OCI-LY7 (cell line): ENCODE data around the gene EFCAB11. TPM values are rescaled to one million over a fixed set of nuclear protein-coding genes. Genes with fewer than 3 reads are reported as not detected.

ENCODE experiments used
- BruUV-seq: library from RNA; stranded (reverse); fragments of 400-500 nt; replicated peaks from 2 replicates; lab custom pipeline; 2021; lab: Mats Ljungman, UMichigan
- CTCF ChIA-PET: fragments of 300-600 bp; sonication (Branson Sonifier 250); formaldehyde crosslinking; loops from one replicate; lab custom pipeline; 2022; ENCODE audit warnings: antibody characterized with exemption; ENCODE audit not compliant: unreplicated experiment; lab: Charles Lee
- POLR2A ChIA-PET: fragments of 300-600 bp; sonication (Branson Sonifier 250); formaldehyde crosslinking; loops from one replicate; lab custom pipeline; 2022; ENCODE audit warnings: antibody characterized with exemption; lab: Charles Lee
- DNase-seq: peaks from one replicate; pipeline ENCODE4 v3.0.0-alpha.2; 2015; ENCODE audit warnings: low spot score
- H2AFZ ChIP-seq: fragments of 200-600 bp; sonication (generic), shearing (Covaris generic); 2 replicates; pipeline ENCODE4 v1.6.1; 2014; ENCODE audit warnings: mild to moderate bottlenecking, antibody characterized with exemption, low read length, moderate library complexity
- H3K27ac ChIP-seq: fragments of 200-600 bp; sonication (generic); 2 replicates; pipeline ENCODE4 v1.5.1; 2014; ENCODE audit warnings: mixed run types, low read depth, mild to moderate bottlenecking, moderate library complexity, low read length, inconsistent platforms; ENCODE audit not compliant: poor library complexity, severe bottlenecking
- H3K36me3 ChIP-seq: fragments of 200-600 bp; sonication (generic); 2 replicates; pipeline ENCODE4 v1.6.1; 2014; ENCODE audit warnings: mild to moderate bottlenecking, antibody characterized with exemption, low read length, moderate library complexity, mixed read lengths; ENCODE audit not compliant: insufficient read depth
- H3K4me1 ChIP-seq: fragments of 200-600 bp; sonication (generic); 2 replicates; pipeline ENCODE4 v1.5.1; 2014; ENCODE audit warnings: mild to moderate bottlenecking, low read length; ENCODE audit not compliant: insufficient read depth, poor library complexity, severe bottlenecking
- H3K4me2 ChIP-seq: fragments of 200-600 bp; sonication (generic); 2 replicates; pipeline ENCODE4 v1.6.1; 2014; ENCODE audit warnings: mild to moderate bottlenecking, low read length
- H3K4me3 ChIP-seq: fragments of 200-600 bp; sonication (generic); 2 replicates; pipeline ENCODE4 v1.5.1; 2014; ENCODE audit warnings: mild to moderate bottlenecking, low read depth, low read length; ENCODE audit not compliant: poor library complexity, severe bottlenecking
- H3K79me2 ChIP-seq: fragments of 200-600 bp; sonication (generic); 2 replicates; pipeline ENCODE4 v1.6.1; 2016; ENCODE audit warnings: low read depth, mild to moderate bottlenecking, low read length, moderate library complexity, mixed read lengths; ENCODE audit not compliant: insufficient read depth
- H3K9me2 ChIP-seq: fragments of 200-600 bp; sonication (generic); 2 replicates; pipeline ENCODE4 v1.6.1; 2016; ENCODE audit warnings: mild to moderate bottlenecking, low read length, mixed read lengths; ENCODE audit not compliant: insufficient read depth
- H3K9me3 ChIP-seq: fragments of 200-600 bp; sonication (generic); 2 replicates; pipeline ENCODE4 v1.6.1; 2014; ENCODE audit warnings: mild to moderate bottlenecking, mixed run types, low read length, mixed read lengths
- H4K20me1 ChIP-seq: fragments of 200-600 bp; sonication (generic); 2 replicates; pipeline ENCODE4 v1.6.1; 2014; ENCODE audit warnings: mild to moderate bottlenecking, antibody characterized with exemption, low read length, moderate library complexity, mixed read lengths; ENCODE audit not compliant: insufficient read depth
- EZH2phosphoT487 ChIP-seq: fragments of 200-600 bp; sonication (generic); IDR thresholded peaks from 2 replicates; pipeline ENCODE4 v1.6.1; 2018; ENCODE audit warnings: low read depth, borderline replicate concordance, mild to moderate bottlenecking, mixed run types, antibody characterized with exemption, low read length, moderate library complexity, mixed read lengths
- intact Hi-C: fragments of 100-400 bp; cut with micrococcal nuclease; formaldehyde crosslinking; loops from one replicate; pipeline ENCODE4 v1.10.0; 2022; ENCODE audit not compliant: unreplicated experiment
- total RNA-seq, 2 experiments: library from RNA; depleted of rRNA in 1 of 2; stranded (reverse); fragments of >200 nt in 1 of 2; shearing (Covaris generic) in 1 of 2; gene quantifications; 2 replicates each; pipeline ENCODE4 v1.2.3, GENCODE V29; 2014 to 2022
- TF ChIP-seq, protein P1 (sequence below): fragments of 200-600 bp; sonication (generic); conservative IDR thresholded peaks from 2 replicates; pipeline ENCODE4 v1.5.1; 2014; ENCODE audit warnings: mild to moderate bottlenecking, antibody characterized with exemption, low read length, moderate library complexity, mixed read lengths

The EFCAB11 gene
- total RNA-seq, 2 experiments from 2014 or later = 9.3 to 29.5 TPM

DNA sequence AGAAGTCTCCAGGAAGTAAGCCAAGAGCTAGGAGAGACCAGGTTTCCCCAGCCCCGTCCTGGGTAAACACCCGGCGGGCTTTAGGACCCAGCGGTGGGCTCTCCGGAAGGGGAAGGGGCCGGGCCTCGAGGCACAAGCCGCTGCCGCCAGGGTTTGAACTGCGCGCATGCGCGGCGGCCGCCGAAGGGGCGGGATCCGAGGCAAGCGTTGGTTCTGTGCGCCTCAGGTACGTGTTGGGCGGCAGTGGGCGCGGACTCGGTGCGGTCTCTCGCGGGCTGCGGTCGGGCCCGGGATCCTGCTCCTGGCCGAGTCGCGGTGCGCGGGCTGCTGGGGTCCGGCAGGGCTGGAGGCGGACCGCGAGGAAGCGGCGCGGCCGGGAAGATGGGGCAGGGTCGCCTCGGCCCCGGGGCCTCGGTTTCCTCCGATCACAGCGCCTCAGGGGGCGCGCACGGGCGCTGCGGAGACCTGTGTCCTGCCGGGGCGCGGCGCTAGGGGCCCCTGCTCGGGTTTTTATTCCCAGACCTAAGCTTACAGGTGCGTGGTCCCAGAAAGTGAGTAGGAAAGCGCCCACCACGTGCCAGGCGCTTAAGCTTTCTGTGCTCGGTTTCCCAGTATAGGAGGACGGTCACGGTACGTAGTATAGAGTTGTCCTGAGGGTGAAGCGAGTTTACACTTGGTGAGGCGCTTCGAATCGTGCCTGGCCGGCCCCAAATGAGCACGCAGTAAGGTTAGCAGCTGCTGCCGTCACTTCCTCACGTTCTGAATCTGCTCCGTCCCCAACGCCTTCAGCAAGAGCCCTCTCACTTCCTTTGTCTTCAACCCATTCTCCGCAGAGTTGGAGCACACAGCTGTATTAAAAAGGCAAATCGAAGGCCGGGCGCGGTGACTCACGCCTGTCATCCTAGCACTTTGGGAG lies 1.5 kb upstream of the EFCAB11 start, which contains the start of gene TDP1:
TSS of gene TDP1 (plus strand) at position 183 of the 916 bp plus-strand sequence. CDS start 7,188 bp downstream, outside the sequence.
- peak within 1 kb of the TSS; percentile 92 for H2AFZ ChIP-seq
- peaks cover 47% of the 10 kb centered on the region for H3K36me3 ChIP-seq
- H3K4me1 ChIP-seq = peaks cover 26% of the 10 kb centered on the region
- CTCF ChIA-PET = no interaction called here
- no TSS peak for BruUV-seq
- H3K9me2 ChIP-seq = no peaks in the 10 kb centered on the region
- H3K79me2 ChIP-seq = peaks cover 37% of the 10 kb centered on the region
- peaks cover 20% of the 10 kb centered on the region for H3K9me3 ChIP-seq
- TF ChIP-seq, protein P1, sequence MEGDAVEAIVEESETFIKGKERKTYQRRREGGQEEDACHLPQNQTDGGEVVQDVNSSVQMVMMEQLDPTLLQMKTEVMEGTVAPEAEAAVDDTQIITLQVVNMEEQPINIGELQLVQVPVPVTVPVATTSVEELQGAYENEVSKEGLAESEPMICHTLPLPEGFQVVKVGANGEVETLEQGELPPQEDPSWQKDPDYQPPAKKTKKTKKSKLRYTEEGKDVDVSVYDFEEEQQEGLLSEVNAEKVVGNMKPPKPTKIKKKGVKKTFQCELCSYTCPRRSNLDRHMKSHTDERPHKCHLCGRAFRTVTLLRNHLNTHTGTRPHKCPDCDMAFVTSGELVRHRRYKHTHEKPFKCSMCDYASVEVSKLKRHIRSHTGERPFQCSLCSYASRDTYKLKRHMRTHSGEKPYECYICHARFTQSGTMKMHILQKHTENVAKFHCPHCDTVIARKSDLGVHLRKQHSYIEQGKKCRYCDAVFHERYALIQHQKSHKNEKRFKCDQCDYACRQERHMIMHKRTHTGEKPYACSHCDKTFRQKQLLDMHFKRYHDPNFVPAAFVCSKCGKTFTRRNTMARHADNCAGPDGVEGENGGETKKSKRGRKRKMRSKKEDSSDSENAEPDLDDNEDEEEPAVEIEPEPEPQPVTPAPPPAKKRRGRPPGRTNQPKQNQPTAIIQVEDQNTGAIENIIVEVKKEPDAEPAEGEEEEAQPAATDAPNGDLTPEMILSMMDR = peak; percentile 66
- TF ChIP-seq EZH2phosphoT487 = no peak
- H3K4me2 ChIP-seq = peak within 1 kb of the TSS; percentile 97
- peak; percentile 97 for DNase-seq
- H4K20me1 ChIP-seq = no peaks in the 10 kb centered on the region
- peak within 1 kb of the TSS; percentile 83 for H3K27ac ChIP-seq
- intact Hi-C loops = loop anchor here (5.0 to 10.0 kb wide), 2 partner anchors 441 to 521 kb away; partner anchors contain the start of gene CALM1
- H3K4me3 ChIP-seq = peak within 1 kb of the TSS; percentile 76
- POLR2A ChIA-PET = interaction anchor here (0.6 to 1.8 kb wide), 10 partner anchors 10 to 1318 kb away, joined by 3 to 6 read pairs (median 4); partner anchors contain the start of gene TTC8

DNA sequence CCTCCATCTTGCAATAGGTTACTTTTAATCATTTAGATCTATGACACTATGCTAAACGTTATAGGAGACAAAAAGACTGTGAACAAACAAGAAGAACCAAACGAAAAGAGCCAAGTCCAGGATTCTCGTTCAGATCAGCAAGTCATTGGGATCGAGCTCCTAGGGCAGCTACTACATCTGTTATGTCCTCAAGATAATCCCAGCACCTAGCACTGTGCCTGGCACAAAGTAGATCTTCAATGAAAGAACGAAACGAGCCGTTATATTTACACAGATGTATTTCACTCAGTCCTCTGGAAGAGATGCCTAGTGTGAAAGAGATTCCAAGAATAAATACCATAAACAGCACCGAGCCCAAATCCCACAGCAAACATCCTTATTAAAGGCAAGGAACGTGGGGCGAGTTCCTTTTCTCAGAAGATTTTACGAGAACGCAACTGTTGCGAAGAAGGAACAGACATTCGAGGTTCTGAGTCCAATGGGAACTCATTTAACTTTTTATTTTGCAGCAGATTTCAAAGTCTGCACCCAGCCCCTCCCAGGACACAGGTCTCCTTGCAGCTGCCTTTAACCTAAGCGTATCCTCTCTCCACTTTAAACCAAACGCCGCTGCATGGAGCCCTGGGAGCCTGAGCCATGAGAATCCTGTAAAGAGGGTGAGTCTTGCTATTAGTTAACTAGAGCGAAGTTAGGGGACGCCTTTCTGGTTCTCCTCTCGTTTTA lies 653 bp upstream of the EFCAB11 start:
- ChIA-PET POLR2A (interaction anchor here (0.6 to 1.7 kb wide), 5 partner anchors 15 to 1318 kb away, joined by 3 to 5 read pairs (median 3); partner anchors contain the start of gene TTC8), CTCF (no interaction called here)
- Histone ChIP-seq H3K9me3 (peaks cover 20% of the 10 kb centered on the region), H3K27ac (peak overlapping the region; percentile 83), H3K36me3 (peaks cover 46% of the 10 kb centered on the region), H3K4me3 (peak overlapping the region; percentile 76), H3K4me2 (peak overlapping the region; percentile 97), H3K4me1 (peaks cover 26% of the 10 kb centered on the region), H2AFZ (peak overlapping the region; percentile 92), H4K20me1 (no peaks in the 10 kb centered on the region), H3K9me2 (no peaks in the 10 kb centered on the region), H3K79me2 (peaks cover 33% of the 10 kb centered on the region)
- TF ChIP-seq, protein P1 = no peak
- no peak for TF ChIP-seq EZH2phosphoT487
- no TSS peak for BruUV-seq
- no peak for DNase-seq
- intact Hi-C loops = loop anchor here (5.0 to 10.0 kb wide), 2 partner anchors 442 to 520 kb away; partner anchors contain the start of gene CALM1
